NCI-H446 treated with DMSO at 0.1 percent for 48 hours (cell line): ENCODE results near the gene C10orf105.

Experiments
- DNase-seq: peaks from one replicate; lab custom pipeline; 2025; lab: John Stamatoyannopoulos, UW

Gene C10orf105

GRCh38 chr10:71716426-71716825, 3.2 kb downstream of the C10orf105 start:
- DNase-seq: no peak

GRCh38 chr10:71715860-71716259, 3.7 kb downstream of the C10orf105 start:
- DNase-seq: no peak

GRCh38 chr10:71715026-71715425, 4.6 kb downstream of the C10orf105 start:
- no peak for DNase-seq

GRCh38 chr10:71714592-71714991, 5.0 kb downstream of the C10orf105 start:
- DNase-seq: no peak

GRCh38 chr10:71714031-71714410, 5.6 kb downstream of the C10orf105 start:
- no peak for DNase-seq

GRCh38 chr10:71713135-71714030, 6.2 kb downstream of the C10orf105 start:
- DNase-seq: no peak

- DNase-seq: no peak
Observed at GRCh38 chr10:71712572-71713134, 6.9 kb downstream of the C10orf105 start.

- no peak for DNase-seq
Observed at GRCh38 chr10:71712170-71712569, 7.4 kb downstream of the C10orf105 start.

GRCh38 chr10:71711052-71711623, 8.4 kb downstream of the C10orf105 start:
- no peak for DNase-seq

- DNase-seq: no peak
Observed at GRCh38 chr10:71710519-71710918, 9.1 kb downstream of the C10orf105 start.

GRCh38 chr10:71708897-71709882, 10.4 kb downstream of the C10orf105 start:
- no peak for DNase-seq

- DNase-seq: no peak
Observed at GRCh38 chr10:71708301-71708703, 11.3 kb downstream of the C10orf105 start.

GRCh38 chr10:71707240-71707789, 12.3 kb downstream of the C10orf105 start:
- no peak for DNase-seq

- no peak for DNase-seq
Observed at GRCh38 chr10:71706216-71707121, 13.1 kb downstream of the C10orf105 start.

- no peak for DNase-seq
Observed at GRCh38 chr10:71705582-71705981, 14.0 kb downstream of the C10orf105 start.

GRCh38 chr10:71704816-71705215, 14.8 kb downstream of the C10orf105 start:
- DNase-seq: no peak

GRCh38 chr10:71703577-71703976, 16.0 kb downstream of the C10orf105 start:
- DNase-seq: no peak

- DNase-seq: no peak
Observed at GRCh38 chr10:71701496-71702132, 18.0 kb downstream of the C10orf105 start.

- no peak for DNase-seq
Observed at GRCh38 chr10:71700731-71701368, 18.7 kb downstream of the C10orf105 start.

- no peak for DNase-seq
Observed at GRCh38 chr10:71698737-71699136, 20.8 kb downstream of the C10orf105 start.
